HG03558 (cell line): Measurements from ENCODE around the gene CUBN.
A peak's percentile ranks its signal among the peaks of the same experiment; 100 is the strongest.

ENCODE experiments used
- ATAC-seq: cut with Tn5 transposase; IDR thresholded peaks from one replicate; pipeline ENCODE4 v1.9.1; 2021; ENCODE audit warnings: moderate number of reproducible peaks; ENCODE audit not compliant: unreplicated experiment; ENCODE audit errors: extremely low read depth

CUBN gene

DNA sequence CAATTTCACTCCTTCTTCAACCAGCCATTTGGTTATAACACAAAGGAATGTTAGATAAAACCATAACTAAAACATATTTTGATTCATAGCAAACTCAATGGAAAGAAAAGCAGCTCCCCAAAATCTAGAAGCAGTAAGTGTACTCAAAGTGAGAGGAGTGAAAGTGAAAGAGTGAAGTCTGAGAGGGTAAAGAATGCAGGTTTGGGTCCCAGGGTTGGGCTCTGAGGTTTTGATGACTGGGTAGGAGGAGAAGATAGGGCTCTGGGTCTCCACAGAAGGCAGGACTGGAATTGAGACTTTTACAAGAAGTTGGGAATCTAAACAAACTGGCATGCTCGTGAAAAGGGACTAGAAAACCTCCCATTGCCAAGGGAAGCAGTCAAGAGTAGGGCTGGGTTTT lies 227.0 kb downstream of the CUBN start:
- peak; percentile 70 for ATAC-seq

- ATAC-seq: no peak
These were observed 228.5 kb downstream of the CUBN start for GRCh38 chr10:16901106-16901505.

- ATAC-seq: no peak
These were observed 232.6 kb downstream of the CUBN start for GRCh38 chr10:16896993-16897392.

- ATAC-seq: no peak
These were observed 234.8 kb downstream of the CUBN start for GRCh38 chr10:16894821-16895220.

DNA sequence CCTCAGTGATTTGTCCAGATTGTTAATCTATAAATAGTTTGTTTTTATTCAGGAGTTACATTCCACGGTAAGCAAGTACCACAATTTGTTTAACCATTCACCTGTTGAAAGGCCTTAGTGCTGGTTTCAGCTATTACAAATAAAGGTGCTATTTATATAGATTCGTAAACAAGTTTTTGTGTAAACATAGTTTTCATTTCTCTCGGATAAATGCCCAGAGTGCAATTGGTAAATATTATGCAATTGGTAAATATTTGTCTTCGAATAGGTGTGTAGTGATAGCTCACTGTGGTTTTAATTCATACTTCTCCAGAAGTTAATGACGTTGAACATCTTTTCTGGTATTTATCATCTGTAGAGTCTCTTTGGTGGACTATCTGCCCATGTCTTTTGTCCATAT lies 235.9 kb downstream of the CUBN start:
- no peak for ATAC-seq

DNA sequence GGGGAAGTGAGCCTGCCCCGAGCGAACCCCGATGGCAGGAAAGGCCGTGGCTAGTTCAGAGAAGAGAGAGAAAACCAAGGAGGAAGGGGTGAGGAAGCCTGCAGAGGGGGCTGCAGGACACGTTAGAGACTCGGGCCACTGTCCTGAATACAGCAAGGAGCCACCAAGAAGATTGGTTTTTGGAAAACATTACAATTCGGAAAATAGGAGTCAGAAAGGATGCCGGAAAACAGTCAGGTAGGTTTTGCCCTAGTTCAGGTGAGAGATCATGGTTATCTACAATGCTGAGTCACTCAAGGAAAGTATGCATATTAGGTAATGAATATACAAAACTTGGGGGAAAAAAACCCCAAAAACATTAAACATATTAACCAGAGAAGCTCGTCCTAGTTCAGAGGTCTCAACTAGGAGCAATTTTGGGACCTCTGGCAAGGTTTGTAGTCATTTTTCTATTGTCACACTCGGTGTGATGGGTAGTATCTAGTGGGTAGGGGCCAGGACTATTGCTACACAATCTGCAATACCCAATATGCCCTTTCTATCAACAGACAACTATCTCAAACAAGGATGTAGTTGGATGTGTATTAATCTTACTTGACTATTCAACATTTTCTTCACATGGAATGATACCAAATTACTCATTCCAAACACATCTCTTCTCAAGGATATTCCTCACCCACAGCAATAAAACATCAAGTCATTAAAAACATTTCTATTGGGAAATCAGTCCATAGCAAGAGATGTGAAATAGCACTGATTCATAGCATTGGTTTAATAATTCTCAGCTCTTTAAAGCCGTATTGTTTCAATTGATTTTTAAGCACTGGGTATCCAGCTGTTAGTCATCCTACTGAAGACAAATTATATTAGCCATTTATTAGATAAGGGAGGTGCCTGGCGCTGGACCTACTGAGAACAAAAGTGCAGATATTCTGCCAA lies 238.0 kb downstream of the CUBN start:
- ATAC-seq: no peak

DNA sequence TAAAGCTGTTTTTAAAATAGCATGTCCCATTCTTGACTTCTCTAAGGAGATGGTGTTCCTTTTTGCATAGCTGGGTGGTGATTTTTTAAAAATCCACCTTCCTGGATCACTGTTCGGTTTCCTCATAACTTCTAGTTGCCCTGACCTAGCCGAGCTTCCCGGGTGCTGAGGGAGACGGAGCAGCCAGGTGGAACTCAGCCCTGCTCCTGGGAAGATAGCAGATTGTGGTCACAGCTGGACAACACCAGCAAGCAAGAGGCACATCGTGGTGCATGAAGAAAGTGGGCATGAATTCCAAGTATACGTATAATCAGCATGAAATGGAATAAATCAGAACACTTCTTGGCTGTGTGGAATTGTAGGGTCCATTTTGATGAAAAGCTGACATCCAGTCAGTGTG lies 238.9 kb downstream of the CUBN start:
- no peak for ATAC-seq

DNA sequence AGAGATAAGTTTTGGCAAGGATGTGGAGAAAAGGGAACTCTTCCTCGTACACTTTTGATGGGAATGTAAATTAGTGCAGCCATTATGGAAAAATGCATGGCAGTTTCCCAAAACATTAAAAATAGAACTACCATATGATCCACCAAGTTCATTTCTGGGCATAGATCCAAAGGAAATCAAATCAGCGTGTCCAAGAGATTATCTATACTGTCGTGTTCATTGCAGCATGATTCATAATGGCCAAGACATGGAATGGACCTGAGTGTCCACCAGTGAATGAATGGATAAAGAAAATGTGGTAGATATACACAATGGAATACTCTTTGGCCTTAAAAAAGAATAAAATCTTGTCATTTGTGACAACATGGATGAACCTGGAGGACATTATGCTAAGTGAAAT lies 242.0 kb downstream of the CUBN start:
- no peak for ATAC-seq

DNA sequence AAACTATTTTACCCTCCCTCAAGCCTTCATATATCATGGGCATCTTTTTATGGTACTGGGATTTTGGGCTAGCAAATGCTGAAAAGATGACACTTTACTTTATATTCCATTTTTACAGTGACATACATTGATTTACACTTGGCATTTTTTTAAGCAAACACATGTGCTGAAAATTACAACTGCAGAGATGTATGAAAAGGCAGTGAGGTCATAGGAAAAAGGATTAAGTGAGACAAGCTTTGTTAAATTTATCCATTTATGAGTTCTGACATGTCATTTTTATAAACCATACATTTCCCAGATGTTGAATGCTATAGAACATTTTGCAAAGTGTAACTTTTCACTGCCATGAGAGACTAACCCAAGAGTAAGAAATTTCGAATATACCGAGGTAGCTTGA lies 243.6 kb downstream of the CUBN start:
- no peak for ATAC-seq

- no peak for ATAC-seq
These were observed 245.1 kb downstream of the CUBN start for GRCh38 chr10:16884497-16884896.

GRCh38 chr10:16883084-16883483 lies 246.5 kb downstream of the CUBN start:
- ATAC-seq: no peak

- no peak for ATAC-seq
These were observed 259.3 kb downstream of the CUBN start for GRCh38 chr10:16870331-16870730.

DNA sequence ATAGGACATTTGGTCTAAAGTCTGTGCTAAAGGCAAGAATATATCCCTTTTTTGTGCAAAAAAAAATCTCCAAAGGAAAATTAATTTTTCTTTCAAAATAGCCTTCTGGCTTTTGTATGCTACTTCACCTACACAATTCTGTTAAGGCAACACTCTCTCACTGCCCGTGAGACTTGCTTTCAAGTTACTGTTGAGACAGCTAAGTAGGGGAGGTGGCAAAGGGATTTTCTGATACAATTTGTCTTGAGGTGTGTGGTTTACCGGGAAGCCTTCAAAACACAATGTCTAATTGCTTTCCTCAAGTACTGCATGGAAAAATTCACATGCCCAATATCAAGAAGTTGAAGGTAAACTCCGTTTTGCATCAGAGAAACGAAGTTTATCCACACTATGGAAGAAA lies 261.6 kb downstream of the CUBN start:
- no peak for ATAC-seq

DNA sequence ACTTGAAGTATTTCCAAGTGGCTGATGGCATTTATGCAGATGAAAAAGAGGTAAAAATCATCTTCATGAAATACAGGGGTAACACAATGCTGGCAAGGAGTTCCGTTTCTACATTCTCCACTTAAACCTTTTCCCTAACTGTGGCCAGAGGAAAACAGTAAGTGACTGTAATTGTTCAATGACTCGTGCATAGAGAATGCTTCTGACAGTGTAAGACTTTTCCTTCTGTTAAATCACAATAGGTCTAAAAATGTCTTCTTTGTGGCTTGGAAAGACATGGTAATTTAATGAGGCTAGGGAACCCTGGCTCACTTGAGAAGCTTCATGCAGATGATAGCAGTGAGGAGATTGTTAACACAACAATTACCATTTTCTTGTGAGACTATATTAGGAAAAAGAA lies 262.1 kb downstream of the CUBN start:
- no peak for ATAC-seq

GRCh38 chr10:16866541-16867275 lies 262.9 kb downstream of the CUBN start:
- ATAC-seq: no peak

DNA sequence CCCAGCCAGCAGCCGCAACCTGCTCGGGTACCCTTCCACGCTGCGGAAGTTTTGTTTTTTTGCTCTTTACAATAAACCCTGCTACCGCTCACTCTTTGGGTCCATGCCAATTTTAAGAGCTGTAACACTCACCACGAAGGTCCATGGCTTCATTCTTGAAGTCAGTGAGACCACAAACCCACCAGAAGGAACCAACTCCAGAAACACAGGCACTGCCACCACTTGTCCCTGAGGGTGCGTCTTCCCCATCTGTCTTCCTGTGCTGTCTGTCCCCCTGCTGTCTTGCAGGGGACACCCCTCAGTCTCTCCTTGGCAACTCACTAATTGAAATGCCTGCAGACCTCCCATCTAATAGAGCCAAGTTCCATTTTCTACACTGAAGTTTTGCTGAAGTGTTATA lies 263.8 kb downstream of the CUBN start:
- no peak for ATAC-seq

GRCh38 chr10:16863766-16864165 lies 265.8 kb downstream of the CUBN start:
- no peak for ATAC-seq

DNA sequence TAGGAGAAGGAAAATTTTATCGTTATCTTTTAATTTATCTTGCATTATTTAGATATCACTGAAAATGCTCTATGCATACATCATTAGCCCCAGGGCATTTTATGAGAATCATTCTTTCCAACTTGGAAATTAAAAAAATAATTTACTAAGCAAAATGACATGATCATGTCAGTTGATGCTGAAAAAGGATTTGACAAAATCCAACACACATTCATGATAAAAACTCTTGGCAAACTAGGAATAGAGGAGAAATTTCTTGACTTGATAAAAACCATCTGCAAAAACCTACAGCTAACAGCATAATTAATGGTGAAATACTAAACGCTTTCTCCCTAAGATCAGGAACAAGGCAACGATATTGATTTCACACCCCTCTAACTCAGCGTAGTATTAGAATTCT lies 272.2 kb downstream of the CUBN start:
- ATAC-seq: no peak

DNA sequence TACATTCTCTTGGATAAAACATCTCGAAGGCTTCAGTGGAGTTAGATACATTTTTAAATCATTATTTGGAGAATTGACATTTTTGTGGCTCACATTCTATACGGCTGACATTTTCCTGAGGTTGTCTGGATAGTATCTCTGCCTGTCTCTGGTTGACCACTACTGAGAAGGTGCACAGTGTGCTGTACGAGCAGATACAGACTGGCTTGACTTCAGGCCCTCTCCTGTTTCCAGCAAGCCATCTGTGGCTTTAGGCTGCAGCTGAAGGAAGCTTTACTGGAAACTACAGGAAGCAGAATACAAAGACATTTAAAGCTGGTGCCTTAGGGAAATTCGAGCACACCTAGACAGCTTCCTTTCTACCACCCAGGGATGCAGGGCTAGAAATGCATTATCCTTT lies 273.0 kb downstream of the CUBN start:
- ATAC-seq: no peak

DNA sequence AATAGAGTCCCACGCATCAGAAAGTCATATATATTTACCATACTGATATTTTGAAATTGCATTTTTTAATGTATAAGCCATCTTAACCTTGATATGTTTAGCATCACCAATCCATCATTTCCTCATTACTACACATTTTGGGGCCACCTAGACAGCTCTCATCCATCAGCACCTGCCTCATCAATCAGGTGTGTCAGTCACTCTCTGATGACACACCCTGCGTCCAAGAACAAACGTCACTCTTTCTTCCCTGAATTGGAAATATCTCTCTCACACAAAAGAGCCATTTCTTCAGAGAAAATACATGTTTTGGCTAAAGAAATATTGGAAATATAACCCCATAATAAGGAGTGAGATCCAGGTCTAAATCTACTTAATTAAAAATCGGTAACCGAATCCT lies 273.5 kb downstream of the CUBN start:
- no peak for ATAC-seq

GRCh38 chr10:16854623-16855022 lies 275.0 kb downstream of the CUBN start:
- no peak for ATAC-seq

GRCh38 chr10:16853809-16854208 lies 275.8 kb downstream of the CUBN start:
- no peak for ATAC-seq
